Measurements from ENCODE around the gene PRDM15.

PRDM15 gene

GRCh38 chr21:41760411-41760810 is 118.7 kb downstream of the PRDM15 start:
- no peak for DNase-seq

- DNase-seq, result no peak
Measured at GRCh38 chr21:41759926-41760325, 119.2 kb downstream of the PRDM15 start.

- no peak for DNase-seq
Measured at GRCh38 chr21:41759214-41759840, 119.8 kb downstream of the PRDM15 start.

GRCh38 chr21:41758550-41758949 is 120.6 kb downstream of the PRDM15 start:
- no peak for DNase-seq

- no peak for DNase-seq
Measured at GRCh38 chr21:41755934-41756773, 123.0 kb downstream of the PRDM15 start.

GRCh38 chr21:41755258-41755933 is 123.7 kb downstream of the PRDM15 start:
- no peak for DNase-seq

- no peak for DNase-seq
Measured at GRCh38 chr21:41754479-41754891, 124.7 kb downstream of the PRDM15 start.

- DNase-seq, result no peak
Measured at GRCh38 chr21:41753006-41753898, 125.9 kb downstream of the PRDM15 start.

GRCh38 chr21:41752231-41752681 is 126.9 kb downstream of the PRDM15 start:
- DNase-seq, result no peak

- DNase-seq, result no peak
Measured at GRCh38 chr21:41751611-41752011, 127.5 kb downstream of the PRDM15 start.

- DNase-seq, result no peak
Measured at GRCh38 chr21:41750532-41751151, 128.5 kb downstream of the PRDM15 start.

- no peak for DNase-seq
Measured at GRCh38 chr21:41750051-41750450, 129.1 kb downstream of the PRDM15 start.

- DNase-seq, result no peak
Measured at GRCh38 chr21:41749286-41749685, 129.9 kb downstream of the PRDM15 start.

Measured in NCI-H187 (cell line).